GM19438 (cell line): ENCODE results near the gene GRK3.

Experiments used
- ATAC-seq: cut with Tn5 transposase; IDR thresholded peaks from one replicate; pipeline ENCODE4 v1.9.1; 2021; ENCODE audit warnings: low read depth; ENCODE audit not compliant: unreplicated experiment

Gene GRK3

GRCh38 chr22:25775531-25775930, 211.1 kb downstream of the GRK3 start:
- no peak for ATAC-seq

GRCh38 chr22:25777411-25777810, 212.9 kb downstream of the GRK3 start:
- no peak for ATAC-seq

GRCh38 chr22:25777870-25778269, 213.4 kb downstream of the GRK3 start:
- ATAC-seq: no peak
